ENCODE results near the gene ZNF770. TPM values are rescaled to one million over a fixed set of nuclear protein-coding genes. Genes with fewer than 3 reads are reported as not detected.
A peak's percentile ranks its signal among the peaks of the same experiment; 100 is the strongest.

The ZNF770 gene, protein sequence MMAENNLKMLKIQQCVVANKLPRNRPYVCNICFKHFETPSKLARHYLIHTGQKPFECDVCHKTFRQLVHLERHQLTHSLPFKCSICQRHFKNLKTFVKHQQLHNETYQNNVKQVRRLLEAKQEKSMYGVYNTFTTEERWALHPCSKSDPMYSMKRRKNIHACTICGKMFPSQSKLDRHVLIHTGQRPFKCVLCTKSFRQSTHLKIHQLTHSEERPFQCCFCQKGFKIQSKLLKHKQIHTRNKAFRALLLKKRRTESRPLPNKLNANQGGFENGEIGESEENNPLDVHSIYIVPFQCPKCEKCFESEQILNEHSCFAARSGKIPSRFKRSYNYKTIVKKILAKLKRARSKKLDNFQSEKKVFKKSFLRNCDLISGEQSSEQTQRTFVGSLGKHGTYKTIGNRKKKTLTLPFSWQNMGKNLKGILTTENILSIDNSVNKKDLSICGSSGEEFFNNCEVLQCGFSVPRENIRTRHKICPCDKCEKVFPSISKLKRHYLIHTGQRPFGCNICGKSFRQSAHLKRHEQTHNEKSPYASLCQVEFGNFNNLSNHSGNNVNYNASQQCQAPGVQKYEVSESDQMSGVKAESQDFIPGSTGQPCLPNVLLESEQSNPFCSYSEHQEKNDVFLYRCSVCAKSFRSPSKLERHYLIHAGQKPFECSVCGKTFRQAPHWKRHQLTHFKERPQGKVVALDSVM
- 29.5 TPM for total RNA-seq

DNA sequence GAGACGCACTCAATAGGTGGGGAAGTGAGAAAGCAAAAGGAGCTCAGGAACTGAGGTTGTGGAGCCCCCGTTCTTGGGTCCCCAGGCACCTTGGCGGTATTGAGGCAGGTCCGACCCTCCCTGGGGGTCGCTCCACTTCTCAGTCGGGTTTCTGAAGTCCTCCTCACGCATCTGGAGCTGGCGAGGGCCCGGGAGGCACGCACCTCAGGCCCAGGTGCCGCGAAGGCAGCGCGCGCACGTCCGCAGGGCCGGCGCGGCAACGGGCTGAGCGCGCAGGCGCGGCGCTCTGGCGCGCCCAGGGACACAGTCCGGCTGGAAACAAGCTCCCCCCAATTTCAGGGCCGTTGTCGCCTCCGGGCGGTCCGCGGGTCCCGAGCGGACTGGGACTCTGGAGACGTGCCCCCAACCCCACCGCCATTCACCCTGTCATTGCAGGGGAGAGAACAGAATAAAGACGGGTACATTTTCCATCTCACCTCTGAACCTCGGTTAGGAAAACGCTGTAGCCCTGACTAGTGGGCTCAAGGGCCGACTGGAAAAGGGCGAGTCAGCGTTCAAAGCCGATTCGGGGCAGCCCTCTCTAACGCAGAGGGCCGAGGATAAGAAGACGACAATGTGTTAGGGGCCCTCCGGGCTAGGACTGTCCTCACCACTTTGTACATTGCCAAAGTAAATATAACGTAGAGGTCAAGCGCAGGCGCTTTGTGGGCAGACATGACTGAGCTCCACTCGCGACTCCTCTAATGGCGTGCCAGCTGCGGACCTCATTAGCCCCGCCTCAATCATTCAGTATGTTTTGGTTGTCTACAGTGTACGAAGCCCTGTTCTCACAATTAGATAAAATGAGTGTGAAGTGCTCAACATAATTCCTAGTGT lies at the start of gene ZNF770:
Gene ZNF770, minus strand, starts transcription at position 261 of the 876 bp plus-strand sequence. CDS start 4,853 bp downstream, outside the sequence.
- H3K9me3 ChIP-seq (ENCODE audit: low read depth, low read length) = no peaks in the 10 kb centered on the region
- peaks cover 38% of the 10 kb centered on the region for H3K4me1 ChIP-seq (ENCODE audit: insufficient read depth, low read length)
- no peaks in the 10 kb centered on the region for H3K27me3 ChIP-seq (ENCODE audit: insufficient read depth, low read length)
- H3K4me3 ChIP-seq (ENCODE audit: low read length) = peak within 1 kb of the TSS; percentile 82

DNA sequence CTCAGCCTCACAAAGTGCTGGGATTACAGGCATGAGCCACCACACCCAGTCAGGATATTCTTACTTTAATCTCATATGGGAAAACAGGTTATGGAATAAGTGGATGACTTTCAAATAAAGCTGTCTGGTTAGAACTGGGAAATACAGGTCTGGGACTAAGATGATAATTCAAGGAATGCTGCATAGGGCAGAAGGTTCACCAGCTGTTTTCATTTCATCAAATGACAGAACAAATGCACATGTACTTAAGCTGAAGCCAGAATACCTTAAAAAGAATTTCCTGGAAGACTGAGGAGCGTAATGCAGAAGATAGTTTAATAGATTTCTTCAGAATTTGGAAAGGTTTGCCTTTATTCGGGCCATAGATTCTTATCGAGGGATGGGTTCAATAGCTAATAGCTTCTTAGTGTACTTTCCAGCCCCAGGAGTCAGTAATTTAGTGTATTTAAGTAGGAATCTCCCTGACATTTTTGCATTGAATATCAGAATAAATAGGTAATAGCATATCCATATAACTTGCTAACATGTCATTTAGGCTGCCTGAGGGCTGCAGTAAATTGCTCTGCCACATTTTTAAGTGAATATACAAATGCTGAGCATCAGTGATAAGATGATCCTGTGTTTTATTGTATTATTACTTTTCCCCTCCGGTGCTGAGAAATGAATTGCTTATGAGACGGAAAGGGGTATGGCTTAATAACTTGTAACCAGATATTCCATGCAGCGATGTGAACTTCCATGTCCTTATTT lies 40.3 kb upstream of the ZNF770 start:
- H3K4me1 ChIP-seq (ENCODE audit: insufficient read depth, low read length) = peaks cover 14% of the 10 kb centered on the region
- no peaks in the 10 kb centered on the region for H3K27me3 ChIP-seq (ENCODE audit: insufficient read depth, low read length)

DNA sequence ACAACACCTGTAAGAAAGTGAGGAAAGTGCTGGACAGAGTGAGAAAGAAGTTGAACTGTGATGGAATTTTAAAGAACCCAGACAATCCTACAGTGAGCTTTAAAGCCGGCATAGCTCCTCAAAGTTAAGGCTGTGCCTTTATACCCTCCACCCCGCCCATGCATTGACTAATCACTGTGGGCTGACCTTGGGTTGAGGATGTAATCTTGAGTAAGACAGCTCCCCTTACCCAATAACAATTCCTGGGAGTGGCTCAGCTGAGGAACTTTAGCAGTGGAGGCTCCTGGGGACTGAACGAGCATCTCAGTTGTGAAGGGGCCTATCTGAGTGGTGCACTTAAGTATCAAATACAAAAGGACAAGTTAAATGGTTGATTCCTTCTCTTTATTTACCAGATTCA lies 35.7 kb upstream of the ZNF770 start:
- Histone ChIP-seq H3K4me1 (ENCODE audit: insufficient read depth, low read length) (peaks cover 53% of the 10 kb centered on the region), H3K27me3 (ENCODE audit: insufficient read depth, low read length) (no peaks in the 10 kb centered on the region), H3K9me3 (ENCODE audit: low read depth, low read length) (no peaks in the 10 kb centered on the region), H3K4me3 (ENCODE audit: low read length) (no peak overlapping the region)

More for the DNA sequence above, 40.3 kb upstream of the ZNF770 start:
- Histone ChIP-seq H3K4me3 (ENCODE audit: low read length) (no peak overlapping the region), H3K9me3 (ENCODE audit: low read depth, low read length) (no peaks in the 10 kb centered on the region)

DNA sequence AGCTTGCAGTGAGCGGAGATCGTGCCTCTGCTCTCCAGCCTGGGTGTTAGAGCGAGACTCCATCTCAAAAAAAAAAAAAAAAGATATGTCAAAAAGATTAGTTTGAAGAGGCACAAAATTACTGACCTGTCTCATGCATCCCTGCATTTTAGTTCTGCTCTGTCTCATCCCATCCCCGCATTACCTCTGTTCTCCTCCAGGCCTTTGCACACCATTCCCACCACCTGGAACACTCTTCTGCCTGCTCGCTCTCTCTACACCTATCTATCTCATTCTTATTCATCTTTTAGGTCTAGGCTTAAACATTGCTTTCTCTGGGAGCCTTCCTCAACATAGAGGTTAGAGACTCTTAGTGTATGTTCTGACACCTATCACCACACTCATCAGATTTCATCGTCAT lies 32.9 kb upstream of the ZNF770 start:
- H3K27me3 ChIP-seq (ENCODE audit: insufficient read depth, low read length) = no peaks in the 10 kb centered on the region
- no peak overlapping the region for H3K4me3 ChIP-seq (ENCODE audit: low read length)
- H3K4me1 ChIP-seq (ENCODE audit: insufficient read depth, low read length) = peaks cover 53% of the 10 kb centered on the region
- H3K9me3 ChIP-seq (ENCODE audit: low read depth, low read length) = no peaks in the 10 kb centered on the region

DNA sequence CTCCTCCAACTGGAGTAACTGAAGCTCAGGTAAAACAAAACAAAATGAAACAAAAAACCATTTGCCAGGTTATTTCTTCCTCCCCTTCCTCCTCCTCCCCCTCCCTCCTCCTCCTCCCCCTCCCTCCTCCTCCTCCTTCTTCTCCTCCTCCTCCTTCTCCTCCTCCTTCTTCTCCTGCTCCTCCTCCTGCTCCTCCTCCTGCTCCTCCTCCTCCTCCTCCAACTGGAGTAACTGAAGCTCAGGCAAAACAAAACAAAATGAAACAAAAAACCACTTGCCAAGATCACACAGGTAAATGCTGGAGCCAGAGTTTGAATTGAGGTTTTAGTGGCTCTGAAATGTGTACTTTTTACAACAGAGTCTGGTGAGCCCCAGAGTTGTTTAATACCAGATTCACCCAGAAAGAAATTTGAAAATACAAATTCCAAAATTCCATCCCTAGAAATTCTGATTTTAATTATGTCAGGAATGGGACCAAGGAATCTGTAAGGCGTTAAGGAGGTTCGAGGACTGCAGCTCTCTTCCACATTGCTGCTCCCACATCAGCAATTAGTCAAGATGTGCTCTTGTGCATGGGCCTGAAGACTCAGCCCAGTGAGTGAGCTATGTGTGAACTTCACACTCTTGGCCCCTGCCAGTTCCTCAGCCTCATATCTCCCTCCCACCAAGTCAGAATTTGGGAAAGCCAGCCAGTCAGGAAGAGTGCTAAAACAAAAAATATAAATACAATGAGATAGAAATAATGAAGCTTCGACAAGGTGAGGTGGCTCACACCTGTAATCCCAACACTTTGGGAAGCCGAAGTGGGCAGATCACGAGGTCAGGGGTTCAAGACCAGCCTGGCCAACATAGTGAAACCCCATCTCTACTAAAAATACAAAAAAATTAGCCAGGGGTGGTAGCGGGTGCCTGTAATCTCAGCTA lies 31.6 kb upstream of the ZNF770 start:
- Histone ChIP-seq H3K4me1 (ENCODE audit: insufficient read depth, low read length) (peaks cover 52% of the 10 kb centered on the region), H3K9me3 (ENCODE audit: low read depth, low read length) (no peaks in the 10 kb centered on the region), H3K27me3 (ENCODE audit: insufficient read depth, low read length) (no peaks in the 10 kb centered on the region), H3K4me3 (ENCODE audit: low read length) (no peak overlapping the region)

DNA sequence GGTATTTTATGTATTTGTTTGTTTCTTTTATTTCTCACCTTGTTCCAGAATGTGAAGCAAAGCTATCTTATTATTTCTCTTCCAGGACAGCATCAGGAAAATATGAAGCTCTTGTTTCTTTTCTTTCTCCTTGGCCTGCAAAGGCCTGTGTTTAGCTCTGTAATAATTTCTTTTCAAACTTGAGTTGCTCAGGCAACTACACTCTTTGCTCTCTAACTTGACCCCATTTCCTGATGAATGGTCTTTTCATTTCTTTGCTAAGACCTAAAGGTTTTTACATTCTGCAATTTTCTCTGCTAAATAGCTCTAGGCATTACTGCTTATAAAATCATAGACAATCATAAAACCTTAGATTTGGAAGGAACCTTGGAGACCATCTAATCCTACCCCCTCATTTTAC lies 26.2 kb upstream of the ZNF770 start:
- no peaks in the 10 kb centered on the region for H3K4me1 ChIP-seq (ENCODE audit: insufficient read depth, low read length)
- no peak overlapping the region for H3K4me3 ChIP-seq (ENCODE audit: low read length)
- no peaks in the 10 kb centered on the region for H3K9me3 ChIP-seq (ENCODE audit: low read depth, low read length)
- H3K27me3 ChIP-seq (ENCODE audit: insufficient read depth, low read length) = no peaks in the 10 kb centered on the region

DNA sequence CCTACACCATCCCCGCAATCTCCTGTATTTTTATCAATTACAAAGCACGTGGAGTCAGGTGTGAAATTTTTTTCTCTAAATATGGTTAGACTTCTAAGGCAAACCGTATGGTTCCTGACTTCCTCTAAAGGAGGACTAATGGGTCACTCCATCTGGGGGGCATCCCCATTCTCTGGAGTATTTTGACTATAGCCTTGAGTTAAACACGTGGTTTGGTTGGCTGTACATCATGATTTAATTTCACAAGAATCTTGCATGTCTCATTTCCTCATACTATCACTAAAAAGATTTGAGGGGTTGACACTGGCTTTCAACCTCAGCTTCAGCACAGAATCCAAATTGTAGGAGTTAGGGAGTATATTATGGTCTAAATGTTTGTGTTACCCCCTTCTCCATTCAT lies 25.3 kb upstream of the ZNF770 start:
- no peak overlapping the region for H3K4me3 ChIP-seq (ENCODE audit: low read length)
- no peaks in the 10 kb centered on the region for H3K27me3 ChIP-seq (ENCODE audit: insufficient read depth, low read length)
- no peaks in the 10 kb centered on the region for H3K4me1 ChIP-seq (ENCODE audit: insufficient read depth, low read length)
- no peaks in the 10 kb centered on the region for H3K9me3 ChIP-seq (ENCODE audit: low read depth, low read length)

DNA sequence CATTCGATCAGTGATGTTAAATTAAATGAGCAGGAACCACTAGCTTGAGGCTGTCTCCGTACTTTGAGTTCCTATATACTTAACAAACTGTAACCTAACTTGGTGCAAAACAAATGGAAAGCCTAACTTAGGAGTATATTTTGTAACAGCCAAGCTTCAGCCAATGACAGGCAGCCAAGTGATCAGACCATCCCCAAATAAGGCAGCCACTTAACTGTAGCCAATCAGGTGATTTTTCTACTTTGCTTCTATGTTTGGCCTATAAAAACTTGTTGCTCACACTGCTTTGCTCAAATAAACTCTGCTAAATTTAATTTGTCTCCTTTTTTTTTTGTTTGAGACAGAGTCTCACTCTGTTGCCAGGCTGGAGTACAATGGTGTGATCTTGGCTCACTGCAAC lies 19.3 kb upstream of the ZNF770 start:
- H3K4me3 ChIP-seq (ENCODE audit: low read length) = no peak overlapping the region
- no peaks in the 10 kb centered on the region for H3K27me3 ChIP-seq (ENCODE audit: insufficient read depth, low read length)
- H3K9me3 ChIP-seq (ENCODE audit: low read depth, low read length) = no peaks in the 10 kb centered on the region
- no peaks in the 10 kb centered on the region for H3K4me1 ChIP-seq (ENCODE audit: insufficient read depth, low read length)

DNA sequence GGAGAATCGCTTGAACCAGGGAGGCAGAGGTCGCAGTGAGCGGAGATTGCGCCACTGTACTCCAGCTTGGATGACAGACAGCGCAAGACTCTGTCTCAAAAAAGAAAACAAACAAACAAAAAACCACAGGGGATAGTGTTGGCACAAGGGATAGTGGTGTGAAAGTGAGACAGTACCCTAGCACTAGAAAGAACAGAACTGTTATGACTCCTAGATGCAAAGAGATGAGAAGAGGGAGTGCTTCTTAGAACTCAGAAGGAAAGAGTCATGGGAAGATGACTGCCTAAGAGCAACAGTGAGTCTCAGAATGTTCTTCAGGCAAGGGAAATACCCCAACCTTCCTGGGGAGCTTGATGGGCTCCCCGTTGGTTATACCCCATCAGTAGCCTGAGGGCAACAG lies 17.8 kb upstream of the ZNF770 start:
- Histone ChIP-seq H3K4me3 (ENCODE audit: low read length) (no peak overlapping the region), H3K27me3 (ENCODE audit: insufficient read depth, low read length) (no peaks in the 10 kb centered on the region), H3K4me1 (ENCODE audit: insufficient read depth, low read length) (no peaks in the 10 kb centered on the region), H3K9me3 (ENCODE audit: low read depth, low read length) (no peaks in the 10 kb centered on the region)

DNA sequence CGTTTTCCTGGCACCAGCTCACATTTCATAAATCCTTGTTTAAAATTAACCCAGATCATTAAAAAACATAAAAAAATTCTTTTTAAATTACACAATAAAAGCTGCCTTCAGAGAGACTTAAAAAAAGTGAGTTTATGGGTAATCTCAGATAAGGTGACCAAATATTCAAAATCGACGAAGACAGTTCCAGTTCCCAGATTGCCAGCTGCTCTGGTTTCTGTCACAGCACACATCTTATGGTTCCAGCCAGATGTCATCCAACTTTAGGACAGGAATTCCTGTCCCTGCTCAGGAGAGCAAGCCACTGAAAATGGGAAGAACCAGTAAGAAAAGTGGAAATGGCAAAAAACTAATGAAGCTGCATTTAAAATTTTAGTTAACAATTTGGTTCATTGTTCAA lies 15.8 kb upstream of the ZNF770 start:
- H3K27me3 ChIP-seq (ENCODE audit: insufficient read depth, low read length) = no peaks in the 10 kb centered on the region
- H3K4me1 ChIP-seq (ENCODE audit: insufficient read depth, low read length) = peaks cover 5% of the 10 kb centered on the region
- no peak overlapping the region for H3K4me3 ChIP-seq (ENCODE audit: low read length)
- no peaks in the 10 kb centered on the region for H3K9me3 ChIP-seq (ENCODE audit: low read depth, low read length)

DNA sequence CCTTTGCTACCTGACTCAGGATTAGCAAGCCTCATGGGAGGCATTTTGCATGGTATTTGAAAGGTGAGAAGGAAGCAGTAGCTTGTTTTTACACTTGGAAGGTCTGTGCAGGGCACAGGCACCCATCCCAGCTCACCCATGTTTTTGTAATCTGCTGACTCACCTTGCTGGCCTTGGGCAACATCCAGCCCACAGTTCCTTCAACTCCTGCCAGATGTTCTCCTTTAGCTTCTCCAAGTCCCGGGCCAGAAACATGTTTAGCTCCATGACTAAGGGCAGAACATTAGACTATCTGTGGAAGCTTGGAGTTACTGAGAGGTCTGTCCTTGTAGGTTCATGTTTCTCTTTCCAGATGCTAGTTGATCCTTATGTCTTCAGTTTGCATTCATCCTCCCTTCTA lies 12.4 kb upstream of the ZNF770 start:
- peaks cover 5% of the 10 kb centered on the region for H3K4me1 ChIP-seq (ENCODE audit: insufficient read depth, low read length)
- H3K27me3 ChIP-seq (ENCODE audit: insufficient read depth, low read length) = no peaks in the 10 kb centered on the region
- no peak overlapping the region for H3K4me3 ChIP-seq (ENCODE audit: low read length)
- no peaks in the 10 kb centered on the region for H3K9me3 ChIP-seq (ENCODE audit: low read depth, low read length)

DNA sequence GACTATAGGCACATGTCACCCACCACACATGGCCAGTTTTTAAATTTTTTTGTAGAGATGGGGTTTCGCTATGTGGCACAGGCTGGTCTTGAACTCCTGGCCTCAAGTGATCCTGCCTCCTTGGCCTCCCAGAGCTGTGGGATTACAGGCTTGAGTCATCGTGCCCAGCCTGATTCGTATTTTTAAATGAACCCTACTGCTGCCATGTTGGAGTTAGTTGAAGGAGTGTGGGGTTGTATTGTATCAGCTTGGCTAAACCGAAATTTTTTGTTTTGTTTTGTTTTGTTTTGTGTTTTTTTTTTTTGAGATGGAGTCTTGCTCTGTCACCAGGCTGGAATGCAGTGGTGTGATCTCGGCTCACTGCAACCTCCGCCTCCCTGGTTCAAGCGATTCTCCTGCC lies 11.8 kb upstream of the ZNF770 start:
- Histone ChIP-seq H3K27me3 (ENCODE audit: insufficient read depth, low read length) (no peaks in the 10 kb centered on the region), H3K9me3 (ENCODE audit: low read depth, low read length) (no peaks in the 10 kb centered on the region), H3K4me1 (ENCODE audit: insufficient read depth, low read length) (peaks cover 5% of the 10 kb centered on the region), H3K4me3 (ENCODE audit: low read length) (no peak overlapping the region)

DNA sequence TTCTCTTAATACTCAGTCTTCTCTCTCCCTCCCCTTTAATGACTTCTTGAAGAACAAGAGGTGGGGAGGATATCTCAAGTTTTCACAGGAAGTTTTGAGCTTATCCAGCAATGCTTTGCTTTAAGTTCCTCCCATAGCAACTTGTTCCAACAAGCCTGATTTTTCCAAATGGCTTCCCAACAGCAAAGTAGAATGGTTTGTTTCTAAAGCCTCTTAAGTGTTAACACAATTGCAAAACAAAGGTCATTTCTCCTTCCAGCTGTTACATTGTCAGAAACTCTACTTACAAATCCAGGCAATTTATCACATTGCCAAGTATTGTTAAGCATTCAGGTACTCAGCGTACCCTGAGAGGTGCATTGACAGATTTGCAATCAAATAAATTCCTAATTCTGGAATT lies 6.8 kb upstream of the ZNF770 start:
- no peaks in the 10 kb centered on the region for H3K27me3 ChIP-seq (ENCODE audit: insufficient read depth, low read length)
- no peak overlapping the region for H3K4me3 ChIP-seq (ENCODE audit: low read length)
- H3K4me1 ChIP-seq (ENCODE audit: insufficient read depth, low read length) = no peaks in the 10 kb centered on the region
- H3K9me3 ChIP-seq (ENCODE audit: low read depth, low read length) = no peaks in the 10 kb centered on the region

DNA sequence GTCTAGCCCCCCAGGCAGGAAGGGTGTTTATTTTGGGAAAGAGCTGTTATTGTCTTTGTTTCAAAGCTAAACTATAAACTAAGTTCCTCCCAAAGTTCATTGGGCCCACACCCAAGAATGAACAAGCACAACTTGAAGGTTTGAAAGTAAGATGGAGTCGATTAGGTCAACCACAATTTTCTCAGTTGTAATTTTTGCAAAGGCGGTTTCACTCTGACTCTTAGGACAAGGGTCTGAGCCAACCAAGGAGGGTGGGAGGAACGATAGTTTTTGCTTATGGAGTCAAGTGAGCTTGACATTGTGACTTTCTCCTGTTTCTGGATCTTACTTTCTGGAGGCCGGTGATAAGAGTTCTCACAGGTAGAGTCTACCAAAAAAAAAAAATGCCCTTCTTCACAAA lies 5.8 kb upstream of the ZNF770 start:
- H3K4me3 ChIP-seq (ENCODE audit: low read length) = no peak overlapping the region
- H3K4me1 ChIP-seq (ENCODE audit: insufficient read depth, low read length) = peaks cover 5% of the 10 kb centered on the region
- no peaks in the 10 kb centered on the region for H3K9me3 ChIP-seq (ENCODE audit: low read depth, low read length)
- H3K27me3 ChIP-seq (ENCODE audit: insufficient read depth, low read length) = no peaks in the 10 kb centered on the region

Measured in mononuclear cell (primary cell).